HepG2 (cell line): ENCODE measurements around the gene IDNK. TPM values are rescaled to one million over a fixed set of nuclear protein-coding genes. Genes with fewer than 3 reads are reported as not detected.

Source experiments
- DMAP1 ChIP-seq: IDR thresholded peaks from 2 replicates; pipeline ENCODE4 v1.6.1; 2016
- EEA1 ChIP-seq: sonication (generic); formaldehyde crosslinking; IDR thresholded peaks from 2 replicates; pipeline ENCODE4 v1.5.1; 2020; ENCODE audit warnings: mild to moderate bottlenecking, missing genetic modification reagents, borderline replicate concordance
- HNRNPLL ChIP-seq: fragments of 200-400 bp; formaldehyde crosslinking; IDR thresholded peaks from 2 replicates; pipeline ENCODE4 v1.6.1; 2017; ENCODE audit warnings: mild to moderate bottlenecking, low read depth, low read length; ENCODE audit not compliant: poor library complexity, severe bottlenecking
- HOXA5 ChIP-seq: sonication (generic); formaldehyde crosslinking; IDR thresholded peaks from 2 replicates; pipeline ENCODE4 v1.4.0; 2020; ENCODE audit warnings: missing genetic modification reagents
- LBX2 ChIP-seq: sonication (generic); formaldehyde crosslinking; IDR thresholded peaks from 2 replicates; pipeline ENCODE4 v1.5.0; 2020; ENCODE audit warnings: missing genetic modification reagents, mild to moderate bottlenecking, borderline replicate concordance
- MXD1 ChIP-seq: sonication (generic); formaldehyde crosslinking; IDR thresholded peaks from 2 replicates; pipeline ENCODE4 v1.4.0; 2020; ENCODE audit warnings: mild to moderate bottlenecking, missing genetic modification reagents
- MXI1 ChIP-seq: IDR thresholded peaks from 3 replicates; pipeline ENCODE4 v1.6.1; 2012; ENCODE audit warnings: low read depth, low read length, inconsistent platforms, borderline replicate concordance
- NR1H2 ChIP-seq: sonication (generic); formaldehyde crosslinking; IDR thresholded peaks from 2 replicates; pipeline ENCODE4 v1.8.1; 2022; ENCODE audit warnings: low read depth, missing genetic modification reagents, borderline replicate concordance
- POGZ ChIP-seq: sonication (generic); formaldehyde crosslinking; IDR thresholded peaks from 2 replicates; pipeline ENCODE4 v1.4.0; 2020; ENCODE audit warnings: mild to moderate bottlenecking, missing genetic modification reagents
- POLR2G ChIP-seq: fragments of 200-400 bp; formaldehyde crosslinking; IDR thresholded peaks from 2 replicates; pipeline ENCODE4 v1.6.1; 2018; ENCODE audit warnings: mild to moderate bottlenecking, low read depth, low read length, moderate library complexity
- PPARG ChIP-seq: conservative IDR thresholded peaks from 2 replicates; pipeline ENCODE4 v1.6.1; 2016; ENCODE audit warnings: missing biosample characterization, missing genetic modification reagents
- PRDM15 ChIP-seq: sonication (generic); formaldehyde crosslinking; IDR thresholded peaks from 2 replicates; pipeline ENCODE4 v1.4.0; 2020; ENCODE audit warnings: missing genetic modification reagents
- TFDP1 ChIP-seq: IDR thresholded peaks from 2 replicates; pipeline ENCODE4 v1.6.1; 2016; ENCODE audit warnings: missing compliant biosample characterization, missing genetic modification reagents, borderline replicate concordance
- YEATS4 ChIP-seq: sonication (generic); formaldehyde crosslinking; IDR thresholded peaks from 2 replicates; pipeline ENCODE4 v1.4.0; 2020; ENCODE audit warnings: missing genetic modification reagents, borderline replicate concordance
- ZMAT3 ChIP-seq: sonication (generic); formaldehyde crosslinking; conservative IDR thresholded peaks from 2 replicates; pipeline ENCODE4 v1.7.0; 2021; ENCODE audit warnings: missing genetic modification reagents
- ZNF350 ChIP-seq: sonication (generic); formaldehyde crosslinking; IDR thresholded peaks from 2 replicates; pipeline ENCODE4 v1.4.0; 2020; ENCODE audit warnings: mild to moderate bottlenecking, low read depth, missing genetic modification reagents, borderline replicate concordance
- ZNF687 ChIP-seq: sonication (generic); formaldehyde crosslinking; IDR thresholded peaks from 2 replicates; pipeline ENCODE4 v1.5.1; 2020; ENCODE audit warnings: mild to moderate bottlenecking, missing genetic modification reagents, moderate library complexity
- ZNF782 ChIP-seq: sonication (generic); formaldehyde crosslinking; IDR thresholded peaks from 2 replicates; pipeline ENCODE4 v1.4.0; 2020; ENCODE audit warnings: missing genetic modification reagents, mild to moderate bottlenecking, borderline replicate concordance
- polyA plus RNA-seq, 8 experiments: library from polyadenylated mRNA; depleted of rRNA in 3 of 8; stranded (reverse) in 7 of 8; unstranded in 1 of 8; fragments of >200 nt; fragmentation: Illumina TruSeq in 4 of 8; extraction: Trizol in 4 of 8; gene quantifications; 2 replicates each; pipeline versions ENCODE4 v1.2.1 to v1.2.3, GENCODE V29; 2011 to 2016; ENCODE audit warnings: low read depth in 4 of 8, missing spikeins in 1 of 8, mixed read lengths in 1 of 8; ENCODE audit not compliant: insufficient read depth in 1 of 8
- total RNA-seq, 5 experiments: library from RNA; depleted of rRNA; stranded (reverse); fragments of >200 nt; fragmentation: Illumina TruSeq; extraction: Trizol; gene quantifications; 2 replicates each; pipeline ENCODE4 v1.2.3, GENCODE V29; 2016; ENCODE audit warnings: low read depth in 1 of 5

IDNK gene
- total and polyA plus RNA-seq, 2 of the 13 experiments (the other 11 are each of a cell fraction or from before 2014, with no cell fraction given): 3.1 to 4.8 TPM

GRCh38 chr9:83622939-83623678, at the start of gene IDNK (continued):
- peak; percentile 31 for TF ChIP-seq TFDP1
- TF ChIP-seq YEATS4 (CRISPR knock-in tag): peak; percentile 79
- peak; percentile 73 for TF ChIP-seq MXD1 (CRISPR knock-in tag)
- TF ChIP-seq ZMAT3 (CRISPR knock-in tag): peak; percentile 52; the same call in 1 of the 2 replicates
- TF ChIP-seq LBX2: 0 out of 2 replicates have a peak, but pooled peaks have one; percentile 39
- TF ChIP-seq ZNF782: no peak; the same call in 1 of the 2 replicates
- TF ChIP-seq EEA1 (CRISPR knock-in tag): peak; percentile 31; the same call in 1 of the 2 replicates
- TF ChIP-seq ZNF350 (CRISPR knock-in tag): 0 out of 2 replicates have a peak, but pooled peaks have one; percentile 36
- TF ChIP-seq HOXA5 (CRISPR knock-in tag): no peak; the same call in 1 of the 2 replicates
- peak; percentile 34; the same call in 1 of the 2 replicates for TF ChIP-seq NR1H2 (CRISPR knock-in tag)
- peak; percentile 76 for TF ChIP-seq POLR2G
- peak; percentile 89 for TF ChIP-seq ZNF687
- TF ChIP-seq HNRNPLL: peak; percentile 26
- peak; percentile 82; the same call in 1 of the 2 replicates for TF ChIP-seq DMAP1 (CRISPR knock-in tag)
- peak; percentile 2; the same call in 1 of the 2 replicates for TF ChIP-seq POGZ
- no peak for TF ChIP-seq PPARG
- 0 out of 3 replicates have a peak, but pooled peaks have one; percentile 20 for TF ChIP-seq MXI1
- TF ChIP-seq PRDM15 (CRISPR knock-in tag): peak; percentile 47; the same call in 1 of the 2 replicates
